NCI-H187 treated with DMSO at 0.1 percent for 48 hours (cell line): Measurements from ENCODE around the gene SLC10A2.

ENCODE experiments used
- DNase-seq: peaks from one replicate; lab custom pipeline; 2025; lab: John Stamatoyannopoulos, UW

SLC10A2 gene

DNA sequence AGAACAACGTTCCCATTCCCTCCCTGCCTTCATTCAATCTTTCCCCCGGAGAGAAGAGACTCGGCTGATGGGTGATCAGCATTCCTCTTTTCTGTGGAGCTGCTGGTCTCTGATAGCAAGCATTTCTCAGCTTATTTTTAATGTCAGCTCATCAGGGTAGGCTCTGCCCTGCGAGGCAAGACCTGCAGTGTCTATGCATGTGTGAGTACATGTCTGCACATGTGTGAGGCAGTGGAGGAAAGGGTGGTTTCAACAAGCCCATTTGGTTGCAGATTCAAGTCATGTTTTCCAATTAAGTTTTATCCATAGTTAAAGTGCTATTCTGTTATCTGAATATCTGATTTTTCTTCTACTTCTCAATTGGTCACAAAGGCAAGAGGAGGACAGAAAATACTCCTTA lies 19.5 kb downstream of the SLC10A2 start:
- DNase-seq: no peak

DNA sequence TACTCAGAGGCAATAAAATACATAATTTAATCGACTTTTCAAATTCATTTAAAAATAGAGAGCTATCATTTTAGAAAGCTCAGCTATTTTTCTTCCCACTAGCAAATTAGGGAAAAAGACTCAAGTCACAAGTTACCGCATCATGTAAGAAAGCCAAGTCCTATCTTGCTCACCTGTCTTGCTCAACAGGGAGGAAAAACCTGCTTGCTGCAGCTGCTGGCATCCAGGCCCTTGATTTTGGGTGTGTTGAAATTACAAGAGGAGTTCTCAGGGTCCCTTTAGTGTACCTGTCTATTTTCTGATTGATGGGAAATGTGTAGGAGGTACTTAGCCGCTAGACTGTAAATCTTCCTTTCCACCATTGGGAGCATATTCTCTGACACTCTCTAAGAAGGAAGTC lies 22.2 kb downstream of the SLC10A2 start:
- DNase-seq: peak; percentile 76

DNA sequence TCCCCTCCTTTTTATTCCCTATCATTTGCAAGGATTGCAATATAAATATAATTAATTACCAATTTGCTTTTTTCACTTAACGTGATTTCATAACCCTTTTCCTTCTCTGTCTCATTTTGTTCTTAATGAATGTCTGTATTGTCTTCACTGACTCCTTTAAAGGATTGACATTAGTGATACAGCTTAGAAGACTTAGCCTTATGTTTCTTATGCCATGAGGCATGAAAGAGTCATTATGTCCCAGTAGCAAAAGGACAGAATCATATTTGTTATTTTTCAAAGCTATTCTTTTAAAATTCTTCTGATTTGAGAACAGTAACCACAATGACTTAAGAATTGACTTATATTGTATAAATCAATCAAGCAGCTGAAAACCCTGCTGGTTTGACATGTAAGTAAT lies 26.2 kb downstream of the SLC10A2 start:
- no peak for DNase-seq

DNA sequence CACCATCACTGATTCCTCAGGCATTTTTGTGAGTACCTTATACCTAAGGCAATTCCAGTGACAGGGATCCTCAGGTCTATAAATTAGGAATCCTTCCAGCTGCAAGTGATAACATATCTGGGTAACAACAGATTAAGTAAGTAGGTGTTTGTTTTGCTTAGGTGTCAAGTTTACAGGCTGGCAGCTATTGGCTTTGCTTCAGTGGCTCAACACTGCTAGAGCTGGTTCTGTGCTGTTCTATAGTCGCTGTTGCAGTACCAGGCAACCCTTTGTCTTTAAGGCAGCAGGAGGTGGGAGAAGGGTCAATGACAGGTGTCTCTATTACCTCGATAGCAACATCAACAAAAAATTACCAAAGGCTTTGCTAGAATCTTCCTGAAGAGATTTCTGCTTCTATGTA lies 27.0 kb downstream of the SLC10A2 start:
- DNase-seq: no peak

DNA sequence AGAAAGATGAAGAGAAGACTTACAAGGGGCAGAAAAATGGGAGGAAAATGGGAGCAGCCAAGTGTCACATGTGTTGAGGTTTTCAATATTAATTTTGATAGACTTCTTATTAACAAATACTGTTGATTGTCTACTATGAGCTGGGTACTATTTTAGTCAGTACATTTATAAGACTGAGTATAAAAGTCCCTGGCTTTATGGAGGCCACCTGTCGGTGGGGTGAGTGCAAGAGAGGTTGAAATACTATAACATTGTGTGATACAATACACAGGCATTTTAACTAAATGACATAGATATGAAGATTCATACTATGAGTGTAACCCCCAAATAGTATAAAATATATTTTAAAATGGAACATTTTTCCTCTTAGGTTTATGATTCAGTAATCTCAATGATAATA lies 29.9 kb downstream of the SLC10A2 start:
- DNase-seq: no peak

DNA sequence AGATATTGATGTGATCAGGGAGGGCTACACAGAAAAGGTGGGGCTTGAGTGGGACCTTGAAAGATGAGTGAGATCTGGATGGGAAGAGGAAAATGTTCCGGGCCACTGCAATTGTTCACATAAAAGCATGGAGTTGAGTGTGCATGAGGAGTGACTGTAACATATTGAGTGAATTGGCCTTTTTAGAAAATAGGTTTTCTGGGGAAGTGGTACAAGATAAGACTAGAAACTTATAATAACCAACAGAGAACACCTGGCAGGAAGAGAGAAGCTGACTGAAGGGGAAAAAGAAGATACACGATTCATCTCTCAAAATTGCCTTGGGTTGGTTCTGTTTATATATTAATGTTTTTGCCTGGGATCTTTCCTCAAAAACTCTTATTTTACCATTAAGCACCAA lies 32.2 kb downstream of the SLC10A2 start:
- no peak for DNase-seq

DNA sequence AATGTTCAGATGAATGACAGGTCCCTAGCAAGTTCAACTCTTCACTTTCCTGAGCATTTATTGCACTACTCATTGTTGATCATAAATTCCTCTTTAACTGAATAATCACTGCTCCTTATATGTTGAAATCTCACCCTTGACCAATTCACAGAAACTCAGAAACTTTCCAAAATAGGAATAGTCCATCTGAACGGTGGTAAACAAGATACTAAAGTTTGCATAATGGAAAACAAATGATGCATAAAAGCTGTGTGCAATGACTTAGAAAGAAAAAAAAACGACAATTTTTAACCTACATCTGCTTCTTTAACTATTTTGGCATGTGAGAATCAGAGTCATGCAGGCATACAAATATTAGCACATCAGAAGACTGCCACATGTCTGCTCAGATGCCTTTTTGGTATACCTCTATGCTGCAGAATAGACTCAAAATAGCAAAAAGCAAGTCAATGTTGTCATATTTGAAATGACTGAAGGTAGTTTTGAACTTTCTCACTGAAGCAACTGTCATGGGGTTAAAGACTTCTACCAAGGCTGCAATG lies 34.8 kb downstream of the SLC10A2 start:
- no peak for DNase-seq

DNA sequence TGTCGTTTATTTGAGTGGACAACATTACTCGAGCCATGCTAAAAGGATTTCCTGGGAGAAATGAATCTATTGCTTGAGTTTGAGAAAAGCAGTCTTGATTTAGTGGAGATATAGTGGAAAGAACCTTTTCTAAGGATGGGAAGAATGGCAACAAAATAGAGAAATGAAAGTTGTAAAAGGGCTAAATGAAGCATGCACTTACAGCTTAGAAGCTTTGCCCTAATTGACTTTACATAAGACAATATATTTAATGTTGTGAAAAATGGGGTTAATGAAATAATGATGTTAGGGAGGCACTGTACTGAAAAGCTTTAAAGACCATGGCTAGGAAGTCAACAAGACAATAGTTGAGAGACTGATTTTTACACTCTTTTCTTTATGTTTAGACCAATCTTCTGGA lies 35.4 kb downstream of the SLC10A2 start:
- no peak for DNase-seq

DNA sequence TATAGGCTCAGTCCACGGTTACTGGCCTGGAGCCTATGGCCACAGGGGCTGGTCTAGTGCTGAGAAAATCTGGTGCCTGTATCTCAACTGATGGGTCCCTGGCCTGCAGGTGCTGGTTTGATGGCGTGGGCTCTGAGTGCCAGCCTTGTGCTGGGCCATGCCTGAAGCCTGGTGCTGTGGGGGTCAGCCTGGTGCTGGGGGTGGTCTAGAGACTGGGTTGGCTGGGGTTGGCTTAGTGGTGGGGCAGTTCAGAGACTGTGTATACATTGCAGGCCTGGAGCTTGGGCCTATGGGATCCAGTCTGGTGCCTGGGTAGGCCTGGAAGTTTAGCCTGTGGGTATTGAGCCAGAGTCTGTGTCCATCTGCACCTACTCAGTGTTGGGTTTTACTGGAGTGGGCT lies 36.4 kb downstream of the SLC10A2 start:
- DNase-seq: no peak

DNA sequence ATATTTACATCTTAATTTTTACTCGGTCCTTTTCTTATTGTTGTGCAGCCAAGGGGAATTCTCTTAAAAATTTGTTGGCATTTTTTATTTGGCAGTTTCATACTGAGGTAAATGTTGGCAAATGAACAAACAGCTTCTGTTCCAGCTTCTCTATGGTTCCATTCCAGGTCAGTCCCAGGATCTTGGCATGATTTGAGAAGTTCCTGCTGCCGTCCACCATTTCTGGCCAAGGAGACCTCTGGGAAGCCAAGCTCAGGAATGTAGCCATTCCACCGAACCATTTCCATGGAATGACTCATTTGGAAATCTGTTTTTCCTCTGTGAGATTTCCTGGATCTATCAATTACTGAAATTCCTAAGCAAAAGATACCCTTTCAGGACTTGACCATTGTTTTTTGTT lies 43.9 kb downstream of the SLC10A2 start:
- DNase-seq: no peak

DNA sequence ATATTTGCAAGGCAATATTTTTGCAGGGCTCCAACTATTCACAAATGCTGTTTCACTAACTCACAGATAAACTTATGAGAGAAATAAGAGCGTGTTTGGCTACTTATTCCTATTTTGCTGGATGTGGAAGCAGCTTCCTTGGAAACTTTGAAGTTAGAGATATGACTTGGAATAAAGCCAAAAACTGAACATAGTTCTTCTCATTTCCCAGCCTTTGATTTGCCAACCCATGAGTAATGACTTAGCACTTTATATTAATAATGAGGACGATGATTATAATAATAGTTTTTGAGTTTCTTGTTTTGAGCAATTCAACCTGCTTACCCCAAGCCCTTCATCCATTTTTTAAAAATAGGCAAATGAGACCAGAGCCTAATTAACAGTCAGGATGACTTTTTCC lies 47.7 kb downstream of the SLC10A2 start:
- DNase-seq: no peak

DNA sequence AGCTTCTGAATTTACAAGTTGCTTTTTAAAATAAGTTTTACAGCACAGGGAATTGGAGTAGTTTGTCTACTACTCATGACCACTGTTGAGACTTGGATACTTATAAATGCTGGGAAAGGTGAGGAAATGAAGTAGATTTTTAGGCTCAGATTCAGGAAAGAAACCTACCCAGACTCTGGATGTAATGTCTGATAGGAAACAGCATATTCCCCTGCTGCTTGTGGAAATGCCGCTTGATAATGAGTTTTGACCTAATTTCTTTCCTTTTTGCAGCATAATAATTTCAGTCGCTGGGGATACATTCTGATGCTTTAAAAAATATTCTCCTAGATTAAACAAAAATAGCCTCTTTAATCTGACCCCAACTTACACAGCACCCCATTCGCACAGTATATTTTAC lies 53.6 kb downstream of the SLC10A2 start:
- DNase-seq: no peak

DNA sequence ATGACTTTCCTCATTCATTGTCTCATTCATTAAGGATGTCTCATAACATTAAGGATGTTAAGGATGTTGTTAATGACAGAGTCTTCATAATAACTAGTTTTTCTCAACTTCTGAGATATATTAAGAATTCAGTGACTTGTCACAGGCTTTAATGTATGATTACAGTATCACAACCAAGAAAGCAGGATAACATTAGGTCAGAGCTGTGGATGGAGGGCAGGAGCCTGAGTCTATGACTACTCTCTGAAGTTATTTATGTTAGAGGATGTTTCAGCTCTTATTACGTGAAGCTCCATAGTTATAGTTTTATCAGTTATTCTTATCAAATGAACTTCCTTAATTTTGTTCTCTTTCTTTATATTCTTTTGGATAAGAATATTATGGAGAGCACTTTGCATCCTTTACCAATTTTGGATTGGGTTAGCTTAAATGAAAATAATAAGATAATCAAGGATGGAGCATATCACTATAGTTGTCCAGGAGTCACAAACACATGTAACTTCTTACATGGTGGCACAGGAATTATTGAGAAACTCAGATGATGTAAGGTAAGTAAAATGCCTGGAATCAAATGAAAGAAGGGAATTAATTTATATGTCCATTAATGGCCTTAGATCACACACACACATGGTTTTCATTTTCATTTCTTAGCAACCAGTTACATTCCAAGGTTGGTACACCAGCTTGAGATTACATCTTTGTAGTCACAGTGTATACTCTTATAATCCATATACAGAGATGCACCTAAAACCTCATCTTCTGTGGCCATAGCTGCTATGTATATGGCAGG lies 57.0 kb downstream of the SLC10A2 start:
- no peak for DNase-seq

DNA sequence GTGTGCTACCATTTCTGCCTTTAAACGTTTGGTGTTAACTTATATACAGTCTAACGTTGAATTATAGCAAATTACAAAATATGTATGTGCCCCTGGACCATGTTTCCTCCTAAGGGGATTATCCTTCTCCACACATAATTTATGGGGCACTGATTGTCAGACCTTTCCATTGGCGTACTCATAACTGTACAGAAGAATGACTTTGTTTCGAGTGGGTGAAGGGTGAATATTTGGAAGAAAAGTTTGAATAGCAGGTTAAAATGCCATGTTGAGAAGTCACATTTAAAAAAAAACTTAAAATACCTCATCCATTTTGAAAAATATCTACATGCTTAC lies 58.8 kb downstream of the SLC10A2 start:
- DNase-seq: no peak

DNA sequence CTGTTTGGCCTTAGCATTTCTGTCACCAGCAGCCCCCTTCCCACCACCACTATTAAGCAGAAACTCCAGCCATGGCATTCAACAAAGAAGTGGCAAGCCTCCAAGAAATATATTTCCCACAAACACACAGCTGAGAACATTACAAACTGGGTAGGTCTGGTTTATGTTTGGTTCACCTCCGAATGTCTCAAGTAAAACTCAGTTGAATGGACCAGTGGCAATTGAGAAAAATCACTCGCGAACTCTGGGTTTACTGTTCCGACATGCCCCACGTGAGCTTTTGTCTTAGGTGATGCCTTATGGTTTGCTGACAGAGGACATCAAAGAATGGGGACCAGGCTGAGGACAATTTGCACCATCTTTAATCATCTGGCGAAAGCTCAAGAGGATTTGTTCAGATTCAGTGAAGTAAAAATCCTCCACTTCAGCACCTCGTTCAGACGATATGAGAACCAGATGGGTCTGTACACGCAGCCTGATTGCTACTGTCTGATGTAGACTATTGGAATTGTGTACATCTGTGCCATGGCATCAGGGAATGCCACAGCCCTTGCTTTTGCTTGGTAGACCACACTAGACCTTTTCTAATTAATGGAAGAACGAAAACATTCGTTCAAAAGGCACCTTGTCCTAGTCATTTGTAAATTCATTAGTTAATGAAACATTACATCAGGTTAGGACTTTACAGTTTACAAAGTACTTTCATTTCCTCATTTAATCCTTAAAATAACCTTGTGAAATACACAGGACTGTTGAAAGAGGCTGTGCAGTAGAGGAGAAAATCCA lies 59.4 kb downstream of the SLC10A2 start:
- no peak for DNase-seq

DNA sequence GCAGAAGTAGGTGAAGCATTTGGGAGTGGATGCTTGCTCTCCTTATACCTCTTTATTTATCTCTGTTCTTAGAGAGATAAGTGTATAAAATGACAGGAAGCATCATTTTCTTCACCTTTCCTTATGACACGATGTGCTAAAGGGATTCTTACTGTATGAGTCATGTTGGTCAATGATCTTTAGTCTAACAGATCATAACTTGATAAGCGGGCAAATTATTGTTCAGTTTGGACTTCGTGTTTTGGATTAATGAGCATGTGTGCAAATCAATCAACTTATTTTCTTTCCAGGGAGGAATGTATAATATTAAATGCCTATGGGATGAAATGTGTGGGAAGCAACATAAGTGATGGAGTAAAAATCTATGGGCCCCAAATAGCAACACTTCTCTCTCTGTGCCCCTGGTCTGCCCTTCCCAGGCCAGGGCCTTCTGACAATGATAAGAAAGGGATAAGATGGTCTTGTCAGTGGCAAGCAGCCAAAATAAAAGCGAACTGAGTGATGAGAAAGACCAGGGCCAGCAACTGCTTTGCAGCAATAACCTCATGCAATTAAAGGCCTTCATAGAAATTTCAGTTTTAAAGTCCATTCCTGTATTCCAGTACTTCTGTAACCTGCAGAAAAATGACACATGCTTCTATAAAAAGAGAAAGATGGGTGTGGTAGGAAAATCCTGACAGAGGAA lies 61.4 kb downstream of the SLC10A2 start:
- no peak for DNase-seq

DNA sequence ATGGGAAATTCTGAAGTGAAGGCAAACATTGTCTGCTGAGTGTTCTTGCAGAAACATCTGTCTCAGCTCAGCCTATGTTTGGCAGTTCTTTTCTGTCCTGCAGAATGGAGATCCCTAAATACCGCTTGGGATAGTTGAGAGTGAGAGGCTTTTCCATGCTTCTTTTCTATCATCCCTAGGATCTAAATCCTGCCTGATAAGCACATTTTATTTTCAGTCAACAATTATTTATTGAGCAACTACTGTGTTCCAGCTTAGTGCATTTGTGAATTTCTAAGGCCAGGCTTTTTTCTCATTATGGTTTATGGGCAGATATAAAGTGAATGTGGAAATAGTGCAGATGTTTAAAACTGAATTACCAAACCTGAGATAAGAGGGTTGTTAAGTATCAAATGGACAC lies 62.6 kb downstream of the SLC10A2 start:
- no peak for DNase-seq

DNA sequence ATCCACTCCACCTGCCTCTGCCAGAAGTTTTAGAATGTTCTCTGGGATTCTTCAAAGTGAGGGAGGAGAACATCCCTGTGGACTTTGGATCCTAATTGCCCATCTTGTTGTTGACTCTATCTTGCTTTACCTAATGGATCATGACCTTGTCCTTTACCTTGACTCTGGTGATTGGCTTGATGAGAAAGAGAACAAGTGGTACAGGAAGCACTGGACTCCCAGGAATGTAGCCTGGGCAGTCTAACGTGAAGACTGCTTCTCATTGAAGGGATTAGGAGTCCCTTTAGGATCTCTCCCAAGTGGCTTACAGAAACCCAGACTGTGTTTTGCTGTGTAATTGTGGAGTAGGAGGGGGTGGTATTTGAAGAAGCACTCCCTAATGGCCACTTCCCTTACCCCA lies 63.9 kb downstream of the SLC10A2 start:
- DNase-seq: no peak

DNA sequence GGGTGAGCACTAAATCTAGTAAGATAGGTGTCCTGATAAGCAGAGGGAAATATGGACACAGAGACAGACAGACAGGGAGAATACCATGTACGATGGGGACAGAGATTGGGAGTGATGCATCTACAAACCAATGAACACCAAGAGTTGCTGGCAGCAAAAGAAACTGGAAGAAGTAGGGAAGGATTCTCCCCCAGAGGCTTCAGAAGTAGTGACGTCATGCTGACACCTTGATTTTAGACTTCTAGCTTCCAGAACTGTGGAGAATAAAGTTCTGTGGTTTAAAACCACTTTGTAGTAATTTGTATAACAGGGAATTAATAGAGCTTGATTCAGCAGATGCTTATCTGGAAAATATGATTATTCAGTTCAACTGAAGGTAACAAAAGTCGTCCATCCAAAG lies 66.1 kb downstream of the SLC10A2 start:
- no peak for DNase-seq

DNA sequence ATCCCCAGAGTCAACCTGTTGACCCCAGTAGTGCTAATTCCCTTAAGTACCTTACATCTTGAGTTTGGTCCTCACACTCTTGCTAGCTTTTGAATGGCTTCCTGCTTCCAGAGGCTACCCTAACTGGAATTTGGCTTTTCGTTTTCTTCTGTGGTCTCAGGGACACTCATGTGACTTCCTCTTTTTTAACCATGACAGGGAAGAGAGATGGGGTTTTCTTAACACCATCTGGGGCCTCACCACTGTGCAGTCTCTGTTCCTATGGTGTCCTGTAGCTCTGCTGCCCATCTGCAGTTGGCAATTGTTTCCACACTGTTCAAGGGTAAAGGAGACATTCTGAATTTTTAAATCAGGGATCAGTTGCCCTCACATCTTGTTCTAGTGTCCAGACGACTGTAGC lies 66.7 kb downstream of the SLC10A2 start:
- no peak for DNase-seq
